ENCODE data around the gene CDHR3. TPM values are rescaled to one million over a fixed set of nuclear protein-coding genes. Genes with fewer than 3 reads are reported as not detected.
A peak's percentile ranks its signal among the peaks of the same experiment; 100 is the strongest.

Gene CDHR3
- total and polyA plus RNA-seq, 9 of the 15 experiments (the other 6 are each of a cell fraction or from before 2014, with no cell fraction given), result 0.03 to 0.66 (median 0.24) TPM; not detected in 1

GRCh38 chr7:105931179-105931578 lies 31.9 kb upstream of the CDHR3 start:
- DNase-seq (ENCODE audit: extremely low read depth in 1 of 4, low spot score in 3 of 4) (no peak), FAIRE-seq (no peak), ATAC-seq (no peak)
- BruUV-seq (replicated peaks), result no TSS peak
- no peaks in the 10 kb centered on the region for H3K9me3 ChIP-seq (replicated peaks; ENCODE audit: control insufficient read depth, insufficient read depth, low read depth, low read length)
- POLR2A ChIA-PET, result interaction anchor here (1.6 kb wide), 1 partner anchor 8 kb away, joined by 4 read pairs; no protein-coding TSS in a partner anchor
- no peaks in the 10 kb centered on the region for H3K4me1 ChIP-seq (replicated peaks in 1 of 2; ENCODE audit: control insufficient read depth in 2 of 2, insufficient read depth in 2 of 2, low read length in 2 of 2)
- intact Hi-C loops (cut with micrococcal nuclease) (loop anchor here (5.0 kb wide), 1 partner anchor 221 kb away; no protein-coding TSS in a partner anchor), in situ Hi-C loops (cut with MboI) (no loop called here)
- 2% methylated on average over 4 of the region's 4 CpGs for WGBS (ENCODE audit: insufficient coverage, low coverage, missing lambda C conversion rate)
- no peak overlapping the region for H3K4me3 ChIP-seq
- no peak overlapping the region for H3K27ac ChIP-seq (ENCODE audit: extremely low read depth, low read depth, low read length)
- TF ChIP-seq MAZ (CRISPR knock-in tag; conservative IDR thresholded peaks at IDR 0.05 in 1 of 2, IDR thresholded peaks at IDR 0.05 in 1 of 2) (no peak), ZNF512 (tag; IDR thresholded peaks at IDR 0.05) (peak; percentile 55; the same call in 1 of the 2 replicates), ZNF184 (CRISPR knock-in tag; IDR thresholded peaks at IDR 0.05) (no peak), POU5F1 (IDR thresholded peaks at IDR 0.05; ENCODE audit: borderline replicate concordance, low read depth, low read length, partially characterized antibody) (no peak), ELF4 (CRISPR knock-in tag; IDR thresholded peaks at IDR 0.05) (peak; percentile 66; the same call in 1 of the 2 replicates), THRB (CRISPR knock-in tag; conservative IDR thresholded peaks at IDR 0.05) (0 out of 2 replicates have a peak, but pooled peaks have one; percentile 35), NR3C1 (CRISPR knock-in tag; IDR thresholded peaks at IDR 0.05) (no peak), OTX1 (CRISPR knock-in tag; IDR thresholded peaks at IDR 0.05) (0 out of 2 replicates have a peak, but pooled peaks have one; percentile 44), TRIM25 (IDR thresholded peaks at IDR 0.05; ENCODE audit: borderline replicate concordance) (no peak)
- no peaks in the 10 kb centered on the region for H3K9me1 ChIP-seq (ENCODE audit: control insufficient read depth, insufficient read depth, low read length)
- no peak overlapping the region for H3K4me2 ChIP-seq (ENCODE audit: insufficient read depth, low read length)
- H3K27me3 ChIP-seq (ENCODE audit: control insufficient read depth in 2 of 2, insufficient read depth in 2 of 2, low read length in 2 of 2), result peaks cover 14 to 38% of the 10 kb centered on the region in 2 experiments
- no peaks in the 10 kb centered on the region for H3K79me2 ChIP-seq (ENCODE audit: control insufficient read depth, insufficient read depth, low read length)
- H3K9ac ChIP-seq (ENCODE audit: insufficient read depth in 1 of 2, low read depth in 2 of 2, low read length in 2 of 2), result no peak overlapping the region; a peak in 1 of 4 replicates
- no peak overlapping the region for H2AFZ ChIP-seq (ENCODE audit: low read depth, low read length)
- no peaks in the 10 kb centered on the region for H3K36me3 ChIP-seq (ENCODE audit: control insufficient read depth, insufficient read depth, low read length)
- CTCF ChIA-PET (ENCODE audit: low intra/inter-chr PET ratio), result interaction anchor here (0.7 kb wide), 1 partner anchor 224 kb away, joined by 3 read pairs; no protein-coding TSS in a partner anchor
- no peaks in the 10 kb centered on the region for H4K20me1 ChIP-seq (replicated peaks; ENCODE audit: control insufficient read depth, insufficient read depth, low read length)

Data from K562 (cell line).